Measurements from ENCODE around the gene PBX2.
"Not testable (repeated sequence)": the region's sequence is repeated elsewhere in the genome, so short reads cannot be mapped to it uniquely, and the experiment has no call there.

The PBX2 gene

DNA sequence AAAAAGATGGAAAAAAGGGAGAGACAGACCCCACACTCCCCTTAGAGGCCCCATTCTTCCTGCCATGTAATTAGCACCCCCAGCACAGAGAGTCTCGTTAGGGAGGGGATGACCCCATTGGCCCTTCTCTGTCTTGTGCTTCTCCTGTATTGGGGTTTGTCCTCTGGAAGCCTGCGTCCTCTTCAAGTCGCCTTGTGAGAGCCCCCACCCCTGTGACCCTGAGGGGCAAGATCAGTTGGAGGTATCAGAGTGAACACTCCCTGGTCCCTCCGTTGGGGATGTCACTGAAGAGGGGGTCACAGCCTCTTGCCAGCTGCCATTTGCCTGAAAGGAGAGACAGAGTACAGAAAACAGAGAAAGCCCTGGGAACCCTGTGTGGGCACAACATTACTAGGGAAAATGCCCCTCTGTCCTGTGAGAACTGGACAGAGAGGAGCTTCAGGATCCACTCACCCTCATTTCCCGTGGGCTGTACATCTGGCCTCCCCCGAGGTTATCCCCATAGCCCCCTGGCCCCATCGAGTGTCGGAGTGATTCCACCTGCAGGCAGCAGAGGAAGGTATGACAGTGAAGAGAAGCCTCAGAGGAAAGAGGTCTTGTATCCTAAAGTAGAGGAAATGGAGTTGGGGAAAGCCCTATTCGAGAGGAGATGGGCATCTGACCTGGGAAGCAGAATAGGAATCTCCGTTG, 3.7 kb downstream of the PBX2 start:
- DNase-seq (ENCODE audit: low spot score) = not testable (repeated sequence)

- peak; percentile 92 for DNase-seq (ENCODE audit: low spot score)
These were observed 4.3 kb downstream of the PBX2 start for GRCh38 chr6:32185681-32186131.

DNA sequence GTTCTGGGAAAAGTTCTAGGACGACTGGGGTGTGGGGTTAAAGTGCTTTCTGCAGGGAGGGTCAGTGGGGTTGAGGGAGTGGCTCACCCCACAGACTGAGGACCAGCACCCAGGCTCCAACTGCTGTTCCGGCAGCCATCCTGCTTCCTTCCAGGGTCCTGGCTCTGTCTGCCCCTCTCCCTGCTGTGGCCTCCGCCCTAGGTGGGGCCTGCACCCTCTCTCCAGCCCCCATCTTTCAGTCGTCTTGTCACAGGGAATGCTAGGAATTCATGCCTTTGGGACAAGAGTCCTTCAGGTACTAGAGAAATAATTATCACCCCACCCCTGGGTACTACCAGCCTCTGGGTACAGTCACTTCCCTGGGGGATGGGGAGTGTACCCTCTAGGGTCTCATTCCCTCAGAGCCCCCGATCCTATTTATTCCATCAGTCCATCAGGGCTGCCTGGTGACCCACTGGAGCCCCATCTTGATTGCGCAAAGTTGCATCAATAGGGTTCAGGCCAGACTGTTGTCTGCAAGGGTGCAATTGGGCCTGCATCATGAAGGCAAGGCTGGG, 5.8 kb downstream of the PBX2 start, which contains the start of gene AGER:
AGER (minus strand) TSS at position 170 of the 557 bp plus-strand sequence; CDS start at position 139, 31 bp downstream.
- DNase-seq (ENCODE audit: low spot score) = no peak

DNA sequence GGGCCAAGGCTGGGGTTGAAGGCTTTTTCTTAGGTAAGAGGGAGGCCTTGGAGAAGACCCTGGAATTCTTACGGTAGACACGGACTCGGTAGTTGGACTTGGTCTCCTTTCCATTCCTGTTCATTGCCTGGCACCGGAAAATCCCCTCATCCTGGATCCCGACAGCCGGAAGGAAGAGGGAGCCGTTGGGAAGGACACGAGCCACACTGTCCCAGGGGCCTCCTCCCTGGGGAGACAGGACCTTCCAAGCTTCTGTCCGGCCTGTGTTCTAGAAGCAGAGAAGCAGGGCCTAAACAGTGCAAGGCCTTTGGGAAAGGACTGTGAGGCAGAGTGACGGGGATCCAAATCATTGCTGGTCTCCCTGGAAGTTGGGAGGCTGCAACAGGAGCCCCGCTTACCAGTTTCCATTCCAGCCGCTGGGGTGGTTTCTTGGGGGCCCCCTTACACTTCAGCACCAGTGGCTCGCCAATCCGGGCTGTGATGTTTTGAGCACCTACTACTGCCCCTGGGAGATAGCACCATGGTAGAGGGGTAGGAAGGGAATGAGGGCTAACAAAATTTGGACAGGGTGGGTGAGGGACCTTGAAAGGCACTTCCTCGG, 6.4 kb downstream of the PBX2 start:
- no peak for DNase-seq (ENCODE audit: low spot score)

GRCh38 chr6:32183030-32183429, 7.0 kb downstream of the PBX2 start:
- DNase-seq (ENCODE audit: low spot score) = no peak

- DNase-seq (ENCODE audit: low spot score) = no peak
These were observed 7.4 kb downstream of the PBX2 start for GRCh38 chr6:32182555-32182981.

DNA sequence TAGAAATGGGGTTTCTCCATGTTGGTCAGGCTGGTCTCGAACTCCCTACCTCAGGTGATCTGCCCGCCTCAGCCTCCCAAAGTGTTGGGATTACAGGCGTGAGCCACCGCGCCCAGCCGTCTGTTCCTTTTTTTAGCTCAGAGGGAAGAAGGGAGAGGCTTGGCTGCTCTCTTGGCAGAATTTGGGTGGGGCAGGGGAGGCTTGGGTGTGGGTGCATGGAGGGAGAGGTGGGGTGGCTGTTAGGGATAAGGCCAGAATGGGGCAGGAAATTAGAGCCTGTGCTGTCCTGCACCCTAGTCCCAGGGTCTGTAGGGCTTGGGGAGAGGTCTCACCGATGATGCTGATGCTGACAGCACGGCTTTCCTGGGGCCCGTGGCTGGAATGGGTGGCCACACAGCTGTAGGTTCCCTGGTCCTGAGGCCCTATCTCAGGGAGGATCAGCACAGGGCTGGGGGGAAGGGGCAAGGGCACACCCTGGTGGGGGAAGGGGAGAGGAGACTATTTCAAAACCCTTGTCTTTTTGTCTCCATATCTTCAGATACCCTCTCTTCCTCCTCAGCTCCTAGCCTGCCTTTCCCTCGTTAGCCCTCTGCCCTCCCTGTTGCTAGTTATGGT, 8.0 kb downstream of the PBX2 start:
- DNase-seq (ENCODE audit: low spot score) = no peak

GRCh38 chr6:32181148-32181702, 8.8 kb downstream of the PBX2 start:
- DNase-seq (ENCODE audit: low spot score) = no peak

DNA sequence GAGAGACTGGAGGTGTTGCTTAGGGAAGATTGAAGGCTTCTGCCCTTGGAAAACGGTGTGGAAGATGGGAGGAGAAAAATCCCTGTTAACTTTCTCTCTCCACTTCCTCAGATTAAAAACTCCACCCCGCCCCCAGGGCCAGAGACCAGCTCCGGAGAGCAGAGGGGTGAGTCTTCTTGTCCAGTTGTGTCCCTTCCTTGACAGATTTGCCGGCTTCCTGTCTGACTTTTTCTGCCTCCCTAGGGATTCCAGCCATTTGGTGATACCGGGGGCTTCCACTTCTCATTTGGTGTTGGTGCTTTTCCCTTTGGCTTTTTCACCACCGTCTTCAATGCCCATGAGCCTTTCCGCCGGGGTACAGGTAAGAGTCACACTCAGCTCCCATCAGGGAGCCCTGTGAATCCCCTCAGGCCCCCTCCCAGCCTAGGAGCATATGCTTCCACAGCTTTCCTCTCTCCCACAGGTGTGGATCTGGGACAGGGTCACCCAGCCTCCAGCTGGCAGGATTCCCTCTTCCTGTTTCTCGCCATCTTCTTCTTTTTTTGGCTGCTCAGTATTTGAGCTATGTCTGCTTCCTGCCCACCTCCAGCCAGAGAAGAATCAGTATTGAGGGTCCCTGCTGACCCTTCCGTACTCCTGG, 10.1 kb downstream of the PBX2 start:
- DNase-seq (ENCODE audit: low spot score) = no peak

DNA sequence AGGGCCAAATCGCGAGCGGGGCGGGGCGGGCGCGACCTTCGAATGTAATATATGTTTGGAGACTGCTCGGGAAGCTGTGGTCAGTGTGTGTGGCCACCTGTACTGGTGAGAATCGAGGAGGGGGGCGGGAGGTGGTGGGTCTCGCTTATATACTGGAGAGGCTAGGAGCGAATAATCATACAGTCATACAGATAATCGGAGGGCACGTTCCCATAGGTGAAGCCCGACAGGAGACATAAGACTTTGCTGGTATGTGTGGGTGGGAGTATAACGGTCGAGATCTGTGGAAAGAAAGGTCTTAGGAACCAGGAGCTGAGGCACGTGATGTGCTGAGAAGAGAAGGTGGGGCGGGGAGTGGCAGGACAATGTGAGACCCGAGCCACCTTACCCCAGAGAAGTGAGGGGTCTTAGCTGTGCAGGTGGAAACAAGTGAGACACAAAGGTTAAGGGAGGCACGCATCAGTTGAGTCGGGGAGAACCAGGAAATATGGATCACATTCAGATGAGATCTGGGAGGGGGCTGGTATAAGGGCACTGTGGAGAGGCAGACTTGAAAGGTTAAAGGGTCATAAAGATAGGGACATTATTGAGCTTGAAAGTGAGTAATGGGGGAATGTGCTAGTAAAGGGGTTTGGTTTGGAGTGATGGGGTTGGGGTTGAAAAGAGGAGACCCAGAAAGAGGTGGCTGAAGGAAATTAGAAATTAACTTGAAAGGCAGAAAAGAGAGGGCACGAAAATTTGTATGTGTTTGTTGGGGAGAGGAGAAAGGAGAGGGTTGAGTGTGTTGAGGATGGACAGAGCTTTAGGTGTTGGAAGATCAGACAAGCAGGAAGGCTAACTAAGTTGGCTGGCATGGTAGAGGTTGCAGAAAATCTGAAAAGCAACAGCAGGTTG, 11.2 kb downstream of the PBX2 start:
- peak; percentile 27 for DNase-seq (ENCODE audit: low spot score)

DNA sequence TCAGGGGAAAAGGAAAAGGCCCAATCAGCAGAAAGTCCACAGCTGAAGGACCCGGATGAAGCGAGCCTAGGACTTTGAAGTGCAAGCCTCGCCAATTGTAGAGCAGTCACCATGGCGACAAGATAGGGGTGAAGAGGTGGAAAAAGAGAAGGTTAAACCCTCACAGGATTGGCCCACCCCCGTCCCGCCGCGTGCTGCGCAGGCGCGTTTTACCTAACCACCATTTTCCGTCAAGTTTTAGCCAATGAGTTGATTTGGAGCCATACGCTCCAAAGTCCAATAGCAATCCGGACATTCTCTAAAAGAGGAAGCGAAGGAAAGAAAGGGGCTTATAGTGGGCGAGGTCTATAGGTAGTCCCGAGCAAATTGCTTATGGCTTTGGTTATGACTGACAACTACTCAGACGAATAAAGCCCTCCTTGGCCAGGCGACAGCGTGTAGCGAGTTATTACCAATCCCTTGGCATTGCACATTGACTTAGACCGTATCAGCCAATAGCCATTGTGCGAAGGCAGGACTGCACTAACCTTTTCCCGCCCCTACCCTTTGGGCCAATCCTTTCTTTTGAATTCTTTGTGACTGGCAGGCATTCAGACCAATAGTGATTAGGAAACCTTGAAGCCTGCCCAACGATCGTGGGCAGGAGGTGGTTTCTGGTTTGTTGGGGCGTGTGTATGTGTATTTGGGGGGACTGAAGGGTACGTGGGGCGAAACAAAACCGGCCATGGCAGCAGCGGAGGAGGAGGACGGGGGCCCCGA, 12.0 kb downstream of the PBX2 start, which contains the start of gene RNF5:
RNF5 (plus strand) TSS at position 618 of the 759 bp plus-strand sequence; CDS start at position 725, 107 bp downstream.
- peak; percentile 100 for DNase-seq (ENCODE audit: low spot score)

DNA sequence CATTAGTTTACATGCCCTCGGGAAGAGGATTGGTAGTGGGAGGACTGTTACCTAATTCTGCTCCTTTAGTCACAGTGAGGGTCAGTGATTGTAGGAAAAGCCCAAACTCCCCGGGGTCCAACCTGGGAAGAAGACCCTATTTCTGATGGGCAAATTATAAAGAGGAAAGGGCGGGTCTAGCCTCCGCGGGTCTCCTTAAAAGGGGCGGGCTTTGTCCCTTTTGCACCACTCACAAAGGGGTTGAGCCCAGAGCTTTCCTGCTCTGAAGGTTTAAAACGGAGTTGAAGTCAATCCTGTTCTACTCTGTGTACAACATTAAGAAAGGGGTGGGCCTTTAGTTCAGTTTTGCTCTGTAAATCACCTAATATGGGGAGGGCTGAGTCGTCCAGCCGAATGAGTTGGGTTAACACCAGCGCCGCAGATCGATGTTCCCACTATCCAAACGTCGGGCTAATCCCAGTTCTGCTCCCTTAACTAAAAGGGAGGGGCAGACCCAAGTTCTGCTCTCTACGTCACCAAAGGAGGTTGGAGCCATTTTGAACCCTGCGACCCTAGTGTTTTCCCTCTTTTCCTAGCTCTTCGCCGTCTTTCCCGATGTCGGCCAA, 12.7 kb downstream of the PBX2 start:
- DNase-seq (ENCODE audit: low spot score) = peak; percentile 62

DNA sequence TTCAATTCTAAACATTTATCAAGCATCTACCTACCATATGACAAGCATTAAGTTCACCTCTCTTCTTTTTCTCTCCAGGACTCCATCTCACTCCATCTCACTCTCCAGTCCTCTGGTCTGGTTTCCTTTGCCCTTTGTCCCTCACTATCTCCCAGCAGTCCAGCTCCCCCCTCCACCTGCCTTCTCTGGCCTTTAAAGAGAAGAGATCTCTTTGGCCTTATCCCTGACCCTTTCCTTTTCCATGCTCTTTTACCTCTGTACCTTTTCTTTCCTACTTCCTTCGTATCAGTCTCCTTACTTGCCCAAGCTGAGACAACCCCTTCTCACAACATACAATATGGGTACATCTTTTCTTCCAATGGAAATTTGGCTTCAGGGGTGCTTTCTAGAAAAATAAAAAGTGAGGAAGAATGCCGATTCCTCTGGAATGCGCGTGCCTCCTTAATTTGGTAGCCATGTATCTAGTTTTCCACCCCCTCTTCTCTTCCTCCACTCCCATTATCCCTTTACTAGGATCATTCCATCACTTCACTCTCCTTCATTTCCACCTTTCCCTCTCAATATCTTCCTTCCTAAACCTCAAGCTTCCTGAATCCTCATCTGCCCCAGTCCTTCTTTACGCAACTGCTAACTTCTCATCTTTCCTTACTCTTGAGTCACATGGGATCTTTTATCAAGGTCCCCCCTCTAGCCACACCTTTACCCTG, 13.4 kb downstream of the PBX2 start:
- DNase-seq (ENCODE audit: low spot score) = no peak

DNA sequence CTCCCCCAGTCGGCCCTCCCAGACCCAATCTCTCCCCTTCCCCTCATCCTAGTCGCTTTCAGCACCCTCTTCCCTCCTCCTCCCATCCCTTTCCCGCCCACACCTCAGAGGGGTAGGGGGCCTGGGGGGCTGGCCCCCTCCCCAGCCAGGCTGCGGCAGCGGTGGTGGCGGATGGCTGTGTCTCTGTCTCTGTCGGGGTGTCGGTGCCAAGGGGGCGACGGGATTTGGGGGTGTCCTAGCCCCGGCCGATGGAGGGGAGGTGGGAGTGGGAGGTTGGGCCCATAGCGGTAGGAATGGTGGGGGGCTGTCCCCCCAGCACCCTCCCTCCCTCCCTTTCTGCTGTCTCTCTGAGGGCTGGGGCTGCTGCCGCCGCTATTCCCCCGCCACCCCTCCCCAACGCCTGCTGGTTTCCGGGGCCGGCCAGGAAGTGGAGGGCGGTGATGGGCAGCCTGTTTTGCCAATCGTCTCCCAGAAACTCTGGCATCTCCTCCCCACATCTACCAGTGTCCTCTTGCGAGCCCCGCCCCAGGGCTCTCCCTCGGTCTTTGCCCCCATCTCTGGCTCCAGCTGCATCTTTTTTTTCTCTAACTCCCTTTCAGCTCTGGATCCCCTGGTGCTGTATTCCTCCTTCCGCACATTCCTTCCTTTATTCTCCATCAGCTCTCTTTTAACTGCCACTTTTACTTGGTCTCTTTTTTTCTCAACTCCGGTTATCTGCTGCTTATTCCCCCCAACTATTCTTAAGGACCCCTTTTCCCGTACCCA, 14.1 kb downstream of the PBX2 start, which contains the start of gene AGPAT1:
AGPAT1 (minus strand) TSS at position 374 of the 765 bp plus-strand sequence. CDS start 4,588 bp downstream, outside the sequence.
- DNase-seq (ENCODE audit: low spot score) = peak; percentile 94

- no peak for DNase-seq (ENCODE audit: low spot score)
These were observed 14.7 kb downstream of the PBX2 start for GRCh38 chr6:32175322-32175710.

- DNase-seq (ENCODE audit: low spot score) = no peak
These were observed 15.6 kb downstream of the PBX2 start for GRCh38 chr6:32174416-32174815.

DNA sequence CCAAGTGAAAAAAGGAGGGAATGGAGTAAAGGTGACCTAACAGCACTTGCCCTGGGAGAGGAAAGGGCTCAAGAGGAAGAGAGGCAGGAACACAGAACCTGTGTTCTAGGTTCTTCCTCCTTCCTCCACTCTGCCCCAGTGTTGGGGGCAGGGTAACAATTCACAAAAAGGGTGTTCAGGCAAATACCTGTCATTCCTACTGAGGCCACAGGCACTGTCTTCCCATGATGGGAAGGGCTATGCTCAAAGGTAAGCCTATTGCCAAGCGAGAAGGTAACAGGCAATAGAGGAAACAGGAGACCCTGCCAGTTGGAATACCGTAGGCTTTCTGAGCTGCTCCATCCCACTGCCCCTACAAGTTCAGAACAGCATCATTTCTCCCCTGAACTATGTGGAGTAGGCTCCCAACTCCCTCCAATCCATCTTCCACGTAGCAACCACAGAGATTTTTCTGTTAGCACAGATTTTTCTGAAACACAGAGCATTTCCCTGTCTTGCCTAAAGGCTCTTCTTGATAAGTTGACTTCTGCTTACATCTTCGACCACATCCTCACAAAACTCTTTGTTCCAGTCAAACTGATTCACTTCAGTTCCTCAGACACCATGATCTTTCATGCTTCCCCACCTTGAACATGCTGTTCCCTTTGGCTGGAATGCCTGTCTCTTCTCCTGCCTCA, 16.8 kb downstream of the PBX2 start:
- DNase-seq (ENCODE audit: low spot score) = no peak

GRCh38 chr6:32171234-32171633, 18.8 kb downstream of the PBX2 start:
- no peak for DNase-seq (ENCODE audit: low spot score)
